PC-9 (cell line): Measurements from ENCODE around the gene TTF2. TPM values are rescaled to one million over a fixed set of nuclear protein-coding genes. Genes with fewer than 3 reads are reported as not detected.

Experiments
- BruUV-seq: library from RNA; stranded (reverse); fragments of 400-500 nt; replicated peaks from 2 replicates; lab custom pipeline; 2021; lab: Mats Ljungman, UMichigan
- CTCF ChIA-PET: fragments of 300-600 bp; sonication (Branson Sonifier 250); formaldehyde crosslinking; loops from one replicate; lab custom pipeline; 2022; ENCODE audit warnings: antibody characterized with exemption; lab: Charles Lee
- POLR2A ChIA-PET: fragments of 300-600 bp; sonication (Branson Sonifier 250); formaldehyde crosslinking; loops from one replicate; lab custom pipeline; 2022; ENCODE audit warnings: antibody characterized with exemption; ENCODE audit not compliant: unreplicated experiment; lab: Charles Lee
- DNase-seq, 2 experiments: peaks; one replicate each; pipeline versions ENCODE4 v3.0.0 to v3.0.0-alpha.2; 2015 to 2022; ENCODE audit warnings: mixed read lengths in 1 of 2
- H2AFZ ChIP-seq: fragments of 200-600 bp; sonication (generic); 2 replicates; pipeline ENCODE4 v1.8.1; 2017; ENCODE audit warnings: antibody characterized with exemption
- H3F3A ChIP-seq: fragments of 200-600 bp; sonication (generic); 2 replicates; pipeline ENCODE4 v1.8.1; 2017; ENCODE audit warnings: antibody characterized with exemption, mild to moderate bottlenecking, low read depth; ENCODE audit not compliant: insufficient read depth
- H3K27ac ChIP-seq: fragments of 200-600 bp; sonication (generic); 2 replicates; pipeline ENCODE4 v1.6.1; 2016; ENCODE audit warnings: mixed run types
- H3K27me3 ChIP-seq: fragments of 200-600 bp; sonication (generic); 2 replicates; pipeline ENCODE4 v1.6.1; 2016; ENCODE audit warnings: low read depth, mixed run types; ENCODE audit not compliant: insufficient read depth
- H3K36me3 ChIP-seq: fragments of 200-600 bp; sonication (generic); 2 replicates; pipeline ENCODE4 v1.6.1; 2016; ENCODE audit warnings: low read depth, mixed run types
- H3K4me1 ChIP-seq: fragments of 200-600 bp; sonication (generic); replicated peaks from 2 replicates; pipeline ENCODE4 v1.6.1; 2016; ENCODE audit warnings: mixed run types; ENCODE audit not compliant: insufficient read depth
- H3K4me2 ChIP-seq: fragments of 200-600 bp; sonication (generic); 2 replicates; pipeline ENCODE4 v1.6.1; 2017; ENCODE audit warnings: mixed run types
- H3K4me3 ChIP-seq: fragments of 200-600 bp; sonication (generic); 2 replicates; pipeline ENCODE4 v1.6.1; 2016; ENCODE audit warnings: mixed run types
- H3K79me2 ChIP-seq: fragments of 200-600 bp; sonication (generic); 2 replicates; pipeline ENCODE4 v1.6.1; 2017; ENCODE audit warnings: low read depth, mixed run types
- H3K9me2 ChIP-seq: fragments of 200-600 bp; sonication (generic); 2 replicates; pipeline ENCODE4 v1.8.1; 2017; ENCODE audit warnings: mild to moderate bottlenecking; ENCODE audit not compliant: insufficient read depth
- H3K9me3 ChIP-seq: fragments of 200-600 bp; sonication (generic); 2 replicates; pipeline ENCODE4 v1.8.1; 2016; ENCODE audit warnings: low read depth; ENCODE audit not compliant: insufficient read depth
- H4K20me1 ChIP-seq: fragments of 200-600 bp; sonication (generic); 2 replicates; pipeline ENCODE4 v1.8.1; 2017; ENCODE audit not compliant: insufficient read depth
- CTCF ChIP-seq: fragments of 200-600 bp; sonication (generic); conservative IDR thresholded peaks from 2 replicates; pipeline ENCODE4 v1.6.1; 2017; ENCODE audit warnings: mixed run types, antibody characterized with exemption, mild to moderate bottlenecking, moderate library complexity
- EZH2 ChIP-seq: fragments of 200-600 bp; sonication (generic); IDR thresholded peaks from 2 replicates; pipeline ENCODE4 v1.8.0; 2017; ENCODE audit warnings: antibody characterized with exemption, low read depth
- intact Hi-C: fragments of 100-400 bp; cut with micrococcal nuclease; formaldehyde crosslinking; loops from one replicate; pipeline ENCODE4 v1.10.0; 2022; ENCODE audit not compliant: unreplicated experiment
- total RNA-seq: library from RNA; stranded (reverse); gene quantifications from 2 replicates; pipeline ENCODE4 v1.2.3, GENCODE V29; 2021

TTF2 gene
- total RNA-seq, 1 experiment from 2014 or later = 62.2 TPM

GRCh38 chr1:117084231-117084630 lies 24.1 kb downstream of the TTF2 start:
- Histone ChIP-seq H3K9me2 (no peaks in the 10 kb centered on the region), H3K79me2 (no peaks in the 10 kb centered on the region), H3K4me1 (no peaks in the 10 kb centered on the region), H4K20me1 (no peaks in the 10 kb centered on the region), H3K9me3 (no peaks in the 10 kb centered on the region), H3K4me2 (no peak overlapping the region), H2AFZ (no peak overlapping the region), H3K4me3 (no peak overlapping the region), H3K36me3 (peaks cover 40% of the 10 kb centered on the region), H3K27me3 (no peaks in the 10 kb centered on the region), H3K27ac (no peak overlapping the region), H3F3A (no peaks in the 10 kb centered on the region)
- POLR2A ChIA-PET = no interaction called here
- TF ChIP-seq CTCF (no peak), EZH2 (no peak)
- no TSS peak for BruUV-seq
- intact Hi-C loops = no loop called here
- DNase-seq = no peak
- CTCF ChIA-PET = no interaction called here

GRCh38 chr1:117087686-117088085 lies 27.6 kb downstream of the TTF2 start:
- no peaks in the 10 kb centered on the region for H4K20me1 ChIP-seq
- no peak overlapping the region for H3K27ac ChIP-seq
- no peaks in the 10 kb centered on the region for H3K79me2 ChIP-seq
- no peaks in the 10 kb centered on the region; the same call in 1 of the 2 replicates for H3K9me2 ChIP-seq
- H3K4me2 ChIP-seq = no peak overlapping the region
- ChIA-PET POLR2A (interaction anchor here (0.6 kb wide), 1 partner anchor 711 kb away, joined by 9 read pairs; no protein-coding TSS in a partner anchor), CTCF (no interaction called here)
- H3K4me1 ChIP-seq = 0 out of 2 replicates have a peak, but pooled peaks cover 3% of the 10 kb centered on the region
- no peaks in the 10 kb centered on the region for H3K27me3 ChIP-seq
- no peaks in the 10 kb centered on the region for H3K9me3 ChIP-seq
- H3F3A ChIP-seq = no peaks in the 10 kb centered on the region; the same call in 1 of the 2 replicates
- intact Hi-C loops = no loop called here
- TF ChIP-seq CTCF = no peak
- no peak for TF ChIP-seq EZH2
- peaks cover 42% of the 10 kb centered on the region for H3K36me3 ChIP-seq
- BruUV-seq = no TSS peak
- no peak overlapping the region for H2AFZ ChIP-seq
- no peak overlapping the region for H3K4me3 ChIP-seq
- DNase-seq = no peak

GRCh38 chr1:117089996-117090395 lies 29.9 kb downstream of the TTF2 start:
- H3K79me2 ChIP-seq = no peaks in the 10 kb centered on the region
- ChIA-PET POLR2A (no interaction called here), CTCF (no interaction called here)
- intact Hi-C loops = no loop called here
- H3K9me3 ChIP-seq = no peaks in the 10 kb centered on the region
- no peak for TF ChIP-seq EZH2
- no peak for TF ChIP-seq CTCF
- H4K20me1 ChIP-seq = no peaks in the 10 kb centered on the region
- no TSS peak for BruUV-seq
- H3F3A ChIP-seq = no peaks in the 10 kb centered on the region; the same call in 1 of the 2 replicates
- peaks cover 13% of the 10 kb centered on the region; the same call in 1 of the 2 replicates for H3K4me1 ChIP-seq
- H3K27ac ChIP-seq = no peak overlapping the region
- H2AFZ ChIP-seq = no peak overlapping the region
- no peak overlapping the region for H3K4me2 ChIP-seq
- no peak for DNase-seq
- H3K9me2 ChIP-seq = no peaks in the 10 kb centered on the region; the same call in 1 of the 2 replicates
- no peaks in the 10 kb centered on the region for H3K27me3 ChIP-seq
- H3K36me3 ChIP-seq = peaks cover 52% of the 10 kb centered on the region
- no peak overlapping the region for H3K4me3 ChIP-seq
